Smooth muscle cell of the brain vasculature (primary cell): ENCODE data around the gene HEMK1.

ENCODE experiments used
- DNase-seq: peaks from one replicate; pipeline ENCODE4 v3.0.0-alpha.2; 2012; ENCODE audit warnings: low read depth, low spot score

The HEMK1 gene, protein sequence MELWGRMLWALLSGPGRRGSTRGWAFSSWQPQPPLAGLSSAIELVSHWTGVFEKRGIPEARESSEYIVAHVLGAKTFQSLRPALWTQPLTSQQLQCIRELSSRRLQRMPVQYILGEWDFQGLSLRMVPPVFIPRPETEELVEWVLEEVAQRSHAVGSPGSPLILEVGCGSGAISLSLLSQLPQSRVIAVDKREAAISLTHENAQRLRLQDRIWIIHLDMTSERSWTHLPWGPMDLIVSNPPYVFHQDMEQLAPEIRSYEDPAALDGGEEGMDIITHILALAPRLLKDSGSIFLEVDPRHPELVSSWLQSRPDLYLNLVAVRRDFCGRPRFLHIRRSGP

DNA sequence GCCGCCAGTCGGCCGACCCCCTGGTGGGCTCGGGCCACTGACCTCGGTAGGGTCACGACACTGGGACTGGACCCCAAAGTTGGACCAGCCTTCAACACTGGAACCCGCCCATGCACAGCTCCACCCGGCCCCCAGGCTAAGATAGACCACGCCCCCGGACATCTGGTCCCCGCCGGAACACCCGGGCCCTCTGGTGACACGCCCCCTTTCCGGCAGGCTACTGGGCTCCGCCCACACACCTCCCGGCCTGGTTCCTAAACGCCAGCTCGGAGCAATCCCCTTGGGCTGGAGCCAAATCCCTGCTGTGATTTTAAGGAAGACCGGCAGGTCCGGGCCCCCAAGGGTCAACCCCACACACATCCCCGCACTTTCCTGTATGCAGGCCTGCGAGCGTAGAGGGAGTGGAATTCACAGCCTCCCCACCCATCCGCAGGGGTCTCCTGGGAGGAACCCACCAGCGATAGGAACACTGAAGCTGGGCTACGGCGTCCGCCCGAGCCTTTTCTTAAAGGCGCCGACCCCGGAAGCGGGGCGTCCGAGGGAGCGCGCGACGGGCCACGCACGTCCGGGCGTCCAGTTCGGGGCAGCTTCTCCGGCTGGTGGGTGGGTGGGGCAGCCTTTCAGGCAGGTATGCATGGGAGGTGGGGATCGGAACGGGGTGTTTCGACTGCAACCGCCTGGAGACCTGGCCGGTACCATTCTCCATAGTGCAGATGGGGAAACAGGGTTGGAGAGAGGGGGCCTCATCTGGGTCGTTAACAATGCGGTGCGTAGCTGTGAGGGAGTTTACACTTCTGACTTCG, at the start of gene HEMK1:
Gene HEMK1, plus strand, starts transcription at position 576 of the 803 bp plus-strand sequence. CDS start 1,583 bp downstream, outside the sequence.
- DNase-seq, result peak; percentile 82

DNA sequence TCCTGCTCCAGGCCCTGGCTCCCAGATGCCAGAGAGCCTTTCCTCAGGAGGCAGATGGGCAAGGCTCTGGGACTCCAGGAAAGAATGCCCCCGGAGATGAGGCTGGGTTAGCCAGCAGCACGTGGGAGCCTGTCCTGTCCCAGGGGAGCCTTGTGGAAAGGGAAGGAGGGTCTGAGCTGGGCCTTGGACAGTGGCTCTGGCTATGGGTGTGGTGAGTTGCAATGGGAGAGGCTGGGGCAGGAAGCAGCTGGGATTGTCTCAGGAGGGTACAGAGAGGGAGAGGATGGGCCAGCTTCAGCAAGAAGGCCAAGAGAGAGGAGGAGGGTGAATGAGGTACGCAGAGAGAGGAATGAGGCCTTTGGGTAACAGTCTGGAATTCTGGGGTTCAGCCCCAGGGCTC, 48.5 kb upstream of the HEMK1 start:
- DNase-seq, result no peak

DNA sequence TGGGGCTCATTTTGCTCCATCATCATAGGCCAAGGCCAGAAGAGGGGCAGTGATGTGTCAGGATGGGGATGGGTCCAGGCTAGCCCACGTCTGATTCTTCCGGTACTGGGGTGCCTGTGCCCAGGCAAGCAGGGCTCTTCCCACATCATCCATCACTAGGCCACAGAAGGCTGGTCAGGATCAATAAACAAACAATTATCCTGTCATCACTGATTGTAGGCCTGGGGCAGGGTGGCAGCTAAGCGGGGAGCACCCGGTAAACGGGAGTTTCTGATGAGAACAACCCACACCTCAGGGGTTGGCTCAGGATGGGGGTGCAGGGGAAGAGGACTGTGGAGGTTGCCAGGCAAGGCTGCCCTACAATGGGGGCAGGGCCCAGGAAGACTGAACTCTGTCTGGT, 47.8 kb upstream of the HEMK1 start:
- no peak for DNase-seq

DNA sequence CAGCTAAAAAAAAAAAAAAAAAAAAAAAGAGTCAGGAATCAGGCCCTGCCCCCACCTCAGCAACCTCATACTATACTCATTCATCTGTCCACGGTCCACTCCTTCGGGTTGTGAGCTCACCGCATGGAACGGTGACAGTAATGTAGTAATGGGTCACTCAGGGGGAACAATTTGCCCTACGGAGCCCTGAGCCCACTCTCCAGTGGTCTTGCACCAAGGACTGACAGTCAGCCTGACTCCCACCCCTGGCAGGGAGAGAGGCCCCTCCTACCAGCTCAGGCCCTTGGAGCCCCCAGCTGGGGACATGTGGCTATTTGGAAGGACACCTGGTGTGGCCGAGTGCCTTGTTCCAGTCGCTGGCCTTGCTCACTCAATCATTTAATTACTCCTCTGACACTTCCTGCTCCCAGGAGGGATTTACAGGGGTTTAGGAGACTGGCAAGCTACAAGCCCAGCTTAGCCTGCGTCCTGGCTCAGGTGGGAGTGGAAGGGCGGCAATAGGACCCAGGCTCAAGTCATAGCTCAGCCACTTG, 46.0 kb upstream of the HEMK1 start:
- no peak for DNase-seq

DNA sequence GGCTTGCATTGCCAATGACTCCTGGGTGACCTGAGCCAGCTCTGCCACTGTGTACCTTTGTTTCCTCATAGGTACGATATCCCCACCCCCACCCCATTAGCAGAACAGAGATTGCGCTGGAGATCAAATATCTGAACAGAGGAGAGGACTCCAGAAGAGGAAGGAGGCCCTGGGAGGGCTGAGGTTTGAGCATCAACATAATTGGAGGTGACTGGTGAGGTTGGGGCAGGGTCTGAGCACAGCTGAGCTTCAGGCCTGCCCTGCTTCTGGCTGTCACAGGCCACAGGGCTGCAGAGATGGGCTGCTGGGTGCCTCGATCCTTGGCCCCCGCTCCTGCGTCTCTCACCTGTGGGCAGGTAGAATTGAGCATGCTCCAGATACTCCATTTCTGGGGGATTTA, 44.6 kb upstream of the HEMK1 start:
- DNase-seq, result no peak

DNA sequence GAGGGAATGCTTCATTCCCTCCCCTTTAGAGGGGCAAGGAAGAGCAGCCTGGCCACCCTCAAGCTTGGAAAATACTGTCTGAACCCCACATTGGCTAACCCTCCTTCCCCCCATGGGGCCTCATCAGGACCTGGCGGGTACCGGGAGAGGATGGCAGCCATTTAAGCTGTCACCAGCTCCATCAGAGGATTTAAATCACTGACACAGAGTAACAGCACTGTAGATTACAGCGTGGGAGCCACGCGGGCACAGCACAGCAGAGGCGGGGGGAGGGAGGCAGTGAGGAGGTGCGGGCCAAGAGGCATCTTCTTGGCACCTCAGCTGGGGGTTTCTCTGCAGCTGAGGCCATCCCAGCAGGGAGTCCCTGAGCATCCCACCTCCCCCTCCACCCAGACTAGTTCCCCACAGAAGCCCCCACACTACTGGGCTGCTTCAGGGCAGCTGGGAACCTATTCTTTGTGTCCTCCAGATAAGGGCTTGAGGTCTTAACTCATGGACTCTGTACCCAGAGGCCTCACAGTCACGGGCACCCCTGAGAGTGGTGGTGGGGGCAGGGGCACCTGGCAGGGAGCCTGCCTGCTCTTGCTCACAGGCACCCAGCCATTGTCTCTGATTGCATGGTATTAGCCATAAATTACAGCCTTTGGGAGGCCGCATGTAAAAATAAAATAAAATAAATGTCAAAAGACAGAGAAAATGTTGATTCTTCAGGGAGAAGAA, 44.0 kb upstream of the HEMK1 start:
- DNase-seq, result no peak

DNA sequence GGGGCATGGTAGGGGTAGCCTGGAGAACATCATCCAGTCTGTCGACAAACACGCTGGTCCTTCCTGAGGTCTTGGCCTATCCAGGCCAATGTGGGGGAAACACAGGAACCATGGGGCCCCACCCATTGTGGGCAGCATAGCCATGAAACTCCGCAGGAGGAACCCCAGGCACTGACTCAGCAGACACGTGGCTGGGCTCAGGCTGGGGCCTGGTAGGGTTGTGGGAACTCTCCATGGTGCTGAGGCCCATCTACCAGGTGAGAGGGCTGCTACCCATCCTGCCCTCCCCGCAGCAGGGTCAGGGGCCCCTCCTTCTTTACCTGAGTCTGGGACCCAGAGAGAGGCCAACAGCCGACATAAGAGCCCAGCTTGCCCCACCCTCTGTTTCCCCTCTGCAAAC, 43.3 kb upstream of the HEMK1 start:
- DNase-seq, result no peak

DNA sequence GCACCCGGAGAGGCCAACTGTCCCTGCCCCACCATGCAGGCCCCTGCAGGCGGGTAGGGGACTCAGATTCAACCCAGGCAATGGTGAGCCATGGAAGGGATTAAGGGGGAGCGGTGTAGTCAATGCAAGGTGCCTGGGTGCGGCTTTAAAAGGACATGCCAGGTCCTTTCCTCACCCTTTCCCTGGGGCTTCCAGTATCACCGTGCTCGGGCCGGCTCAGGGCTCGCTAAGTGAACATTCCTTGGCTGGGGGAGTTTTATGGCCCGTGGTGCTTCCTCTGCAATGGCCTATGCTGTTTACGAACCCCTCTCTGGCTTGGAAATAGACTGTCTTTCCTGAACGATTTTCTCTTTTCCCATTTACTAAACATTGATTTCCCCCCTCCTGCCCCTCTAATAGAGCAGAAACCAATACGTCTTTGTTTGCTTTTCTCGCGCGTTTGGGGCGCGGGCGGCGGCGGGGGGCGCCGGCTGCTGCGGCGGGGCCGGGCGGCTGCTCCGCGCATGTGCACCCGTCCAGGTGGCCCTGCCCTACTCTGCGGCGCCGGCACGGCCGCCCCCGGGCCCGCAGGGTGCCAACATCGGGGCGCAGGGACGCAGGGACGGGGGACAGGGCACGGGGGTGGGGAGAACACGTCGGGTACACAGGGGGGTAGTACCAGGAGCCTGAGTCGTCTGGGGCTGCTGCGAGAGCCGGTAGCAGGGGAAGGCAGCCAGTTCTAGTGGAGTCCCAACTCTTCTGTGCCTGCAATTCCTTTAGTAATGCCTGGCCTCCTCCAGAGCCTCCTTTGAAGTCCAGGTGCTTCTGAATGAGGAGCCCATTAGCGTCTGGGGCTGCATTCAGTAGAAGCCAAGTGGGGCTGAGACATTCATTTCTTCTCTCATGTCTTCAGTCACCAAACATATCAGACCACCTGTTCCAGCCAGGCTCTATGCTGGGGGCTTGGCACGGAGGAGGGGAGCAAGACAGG, 39.0 kb upstream of the HEMK1 start:
- DNase-seq, result no peak

DNA sequence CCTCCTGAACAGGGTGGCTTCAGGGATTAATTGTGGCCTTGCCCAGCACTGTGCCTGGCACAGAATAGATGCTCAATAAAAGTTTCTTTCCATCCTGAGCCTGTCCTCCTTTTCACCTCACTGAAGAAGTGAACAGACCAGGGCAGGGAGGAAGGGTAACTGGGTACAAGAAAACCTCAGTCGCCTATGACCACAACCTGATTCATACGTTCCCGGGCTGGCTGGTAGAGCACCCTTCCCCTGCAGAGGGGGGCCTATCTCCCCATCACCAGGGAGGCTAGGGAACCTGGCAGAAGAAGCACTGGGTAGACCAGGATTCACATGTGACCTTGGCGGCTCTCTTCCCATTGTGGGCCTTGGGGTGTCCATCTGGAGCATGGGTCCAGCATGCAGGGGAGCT, 38.1 kb upstream of the HEMK1 start:
- no peak for DNase-seq

DNA sequence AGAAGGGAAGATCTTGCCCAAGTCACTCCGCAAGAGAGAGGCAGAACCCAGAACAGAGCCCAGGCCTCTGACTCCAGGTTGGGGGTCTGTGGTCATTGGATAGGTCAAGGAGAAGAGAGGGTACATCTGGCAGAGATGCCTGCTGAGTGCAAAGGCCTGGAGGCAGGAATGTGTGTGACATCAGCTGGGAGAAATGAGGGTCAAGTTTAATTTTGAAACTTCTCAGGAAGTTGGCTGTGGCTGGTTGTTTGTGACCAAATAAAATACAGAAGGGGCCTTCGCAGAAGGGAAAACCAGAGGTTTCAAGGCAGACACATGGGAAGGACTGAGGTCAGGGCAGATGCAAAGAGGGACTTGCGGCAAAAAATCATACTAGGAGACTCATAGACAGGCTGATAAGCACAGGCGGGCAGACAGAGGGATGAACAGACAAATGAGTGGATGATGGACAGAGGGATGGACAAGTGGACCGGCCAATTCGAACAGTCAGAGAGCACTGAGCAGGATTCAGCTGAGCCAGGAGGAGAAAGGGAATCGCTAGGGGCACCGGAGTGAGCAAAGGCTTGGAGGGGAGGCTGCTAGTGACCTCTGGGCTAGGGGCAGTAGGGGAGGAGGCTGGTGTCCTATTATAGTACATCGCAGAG, 37.1 kb upstream of the HEMK1 start:
- no peak for DNase-seq

DNA sequence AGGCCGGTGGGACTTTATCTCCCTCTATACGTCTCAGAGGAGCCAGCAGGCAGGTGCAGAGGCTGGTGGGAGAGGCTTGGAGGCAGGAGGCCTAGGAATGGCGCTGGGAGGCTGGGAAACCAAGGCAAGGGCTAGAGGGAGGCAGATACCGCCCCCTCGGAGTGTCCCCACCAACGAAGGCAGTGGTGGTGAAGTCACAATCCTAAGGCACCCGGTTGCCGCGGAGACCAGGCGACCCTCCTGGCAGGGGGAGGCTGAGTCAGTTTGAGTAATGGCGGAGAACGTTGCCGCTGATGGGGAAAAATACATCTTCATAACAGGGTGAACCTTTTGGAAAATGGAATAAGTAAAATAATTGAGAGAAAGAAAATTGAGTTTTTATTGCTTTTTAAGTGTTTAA, 36.0 kb upstream of the HEMK1 start:
- DNase-seq, result no peak

DNA sequence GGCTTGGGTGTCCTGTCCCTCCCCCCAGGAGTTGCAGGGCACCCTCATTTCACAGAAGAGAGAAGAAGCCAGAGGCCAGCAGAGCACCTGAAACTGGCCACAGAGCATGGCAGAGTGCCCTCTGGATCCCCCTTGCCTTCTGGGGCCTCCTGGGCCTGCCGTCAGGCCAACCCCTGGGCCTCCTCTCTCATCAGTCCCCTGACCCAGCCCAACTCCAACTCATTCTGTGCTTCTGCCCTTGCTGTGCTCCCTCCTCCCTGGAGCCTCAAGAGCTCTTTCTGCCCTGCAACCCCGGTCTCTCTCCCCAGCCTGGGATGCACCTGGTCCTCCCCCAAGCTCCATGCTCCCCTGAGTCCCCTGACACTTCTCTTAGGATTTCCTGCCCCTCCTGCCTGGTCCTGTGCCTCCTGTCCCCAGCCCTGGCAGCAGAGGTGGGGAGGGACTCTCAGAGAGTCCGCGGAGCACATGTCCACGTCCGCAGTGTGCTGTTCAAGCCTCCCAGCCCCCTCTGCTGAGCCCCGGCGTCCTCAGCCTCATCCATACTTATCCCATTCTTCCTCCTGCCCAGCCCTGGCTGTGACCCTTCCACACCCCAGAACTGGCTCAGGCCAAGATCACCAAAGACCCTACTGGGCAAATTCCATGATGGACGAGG, 35.4 kb upstream of the HEMK1 start:
- no peak for DNase-seq

DNA sequence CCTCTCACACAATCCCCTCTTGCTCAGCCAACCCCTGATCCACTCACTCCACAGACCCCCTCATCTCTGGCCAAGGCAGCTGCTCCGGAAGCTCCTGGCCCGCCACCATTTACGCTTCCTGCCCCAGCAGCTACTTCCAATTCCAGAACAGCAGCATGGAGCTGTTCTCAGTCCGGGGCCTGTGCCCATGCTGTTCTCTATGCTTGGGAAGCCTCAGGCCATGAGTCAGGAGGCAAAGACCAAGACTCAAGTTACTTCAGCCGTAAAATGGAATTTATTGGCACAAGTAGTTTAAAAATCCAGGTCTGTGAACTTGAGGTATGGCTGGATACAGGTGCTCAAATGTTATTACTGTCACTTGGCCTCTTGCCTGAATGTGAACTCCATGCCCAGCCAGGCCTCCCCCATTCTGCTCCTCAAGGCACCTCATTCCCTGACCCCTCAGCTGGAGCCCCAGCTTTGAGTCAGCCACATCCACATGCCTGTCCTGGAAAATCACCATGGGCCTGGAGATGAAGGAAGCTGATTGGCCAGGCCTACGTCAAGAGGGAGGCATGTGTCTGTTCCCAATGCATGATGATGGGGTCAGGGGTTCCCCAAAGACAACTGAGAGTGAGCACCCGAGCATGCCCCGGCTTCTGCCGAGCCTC, 34.5 kb upstream of the HEMK1 start:
- DNase-seq, result peak; percentile 40

DNA sequence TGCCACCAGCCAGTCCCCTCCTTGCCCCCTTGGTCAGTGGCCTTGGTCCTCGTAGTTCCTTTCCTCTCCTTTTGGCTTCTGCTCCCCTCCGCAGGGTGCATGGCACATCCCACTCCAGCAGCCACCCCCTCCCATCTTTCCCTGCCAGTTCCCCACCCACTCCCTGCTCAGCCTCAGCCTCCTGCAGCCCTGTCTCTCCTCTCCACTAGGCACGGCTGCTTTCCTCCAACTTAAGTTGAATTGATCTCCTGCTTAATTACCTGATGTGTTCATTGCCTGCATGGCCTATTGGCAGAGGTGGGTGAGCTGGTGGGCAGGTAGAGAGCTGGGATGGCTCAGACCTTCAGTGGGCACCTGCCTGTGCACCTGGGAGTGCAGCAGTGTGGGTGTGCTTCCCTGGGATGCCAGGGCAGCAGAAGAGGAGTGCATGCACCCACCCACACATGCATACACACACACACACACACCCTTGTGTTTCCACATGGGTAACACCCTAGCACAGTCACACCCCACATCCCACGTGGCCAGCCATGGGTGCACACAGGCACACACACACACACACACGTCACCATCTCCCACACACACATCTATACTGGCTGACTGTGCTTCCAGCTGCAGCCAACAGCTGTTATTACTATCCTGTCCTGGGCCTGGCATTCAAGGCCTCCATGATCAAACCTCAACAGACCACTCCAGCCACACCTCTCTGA, 32.7 kb upstream of the HEMK1 start:
- DNase-seq, result no peak

DNA sequence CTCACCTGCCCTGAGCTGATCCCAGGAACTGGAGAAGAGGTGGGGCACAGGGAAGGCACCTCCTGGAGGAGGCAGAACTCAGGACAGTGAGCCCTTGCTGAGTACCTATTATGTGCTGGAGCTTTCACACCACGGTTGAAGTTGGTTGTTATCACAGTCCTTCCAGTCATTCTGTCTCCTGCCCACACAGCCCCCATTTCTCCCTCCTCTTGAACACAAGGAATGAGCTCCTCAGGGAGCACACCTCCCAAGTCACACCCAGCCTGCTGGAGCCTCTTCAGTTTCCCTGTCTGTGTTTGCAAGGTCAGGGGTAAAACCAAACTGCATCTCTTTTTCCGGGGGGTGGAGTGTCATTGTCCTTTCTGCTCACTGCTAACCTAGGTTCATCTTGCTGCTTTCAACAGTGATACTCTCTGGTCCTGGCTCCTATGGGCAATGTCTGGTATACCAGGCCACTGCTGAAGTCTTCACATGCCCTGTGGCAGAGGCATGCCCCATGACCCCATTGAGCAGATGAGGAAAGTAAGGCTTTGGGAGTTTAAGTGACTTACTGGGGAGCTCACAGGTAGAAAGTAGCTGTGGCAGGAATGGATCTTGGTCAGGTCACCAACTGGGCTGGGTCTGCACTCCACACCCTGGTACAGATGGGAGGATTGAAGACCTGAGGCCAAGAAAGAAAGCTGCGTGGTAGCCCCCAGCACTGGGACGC, 31.7 kb upstream of the HEMK1 start:
- no peak for DNase-seq

DNA sequence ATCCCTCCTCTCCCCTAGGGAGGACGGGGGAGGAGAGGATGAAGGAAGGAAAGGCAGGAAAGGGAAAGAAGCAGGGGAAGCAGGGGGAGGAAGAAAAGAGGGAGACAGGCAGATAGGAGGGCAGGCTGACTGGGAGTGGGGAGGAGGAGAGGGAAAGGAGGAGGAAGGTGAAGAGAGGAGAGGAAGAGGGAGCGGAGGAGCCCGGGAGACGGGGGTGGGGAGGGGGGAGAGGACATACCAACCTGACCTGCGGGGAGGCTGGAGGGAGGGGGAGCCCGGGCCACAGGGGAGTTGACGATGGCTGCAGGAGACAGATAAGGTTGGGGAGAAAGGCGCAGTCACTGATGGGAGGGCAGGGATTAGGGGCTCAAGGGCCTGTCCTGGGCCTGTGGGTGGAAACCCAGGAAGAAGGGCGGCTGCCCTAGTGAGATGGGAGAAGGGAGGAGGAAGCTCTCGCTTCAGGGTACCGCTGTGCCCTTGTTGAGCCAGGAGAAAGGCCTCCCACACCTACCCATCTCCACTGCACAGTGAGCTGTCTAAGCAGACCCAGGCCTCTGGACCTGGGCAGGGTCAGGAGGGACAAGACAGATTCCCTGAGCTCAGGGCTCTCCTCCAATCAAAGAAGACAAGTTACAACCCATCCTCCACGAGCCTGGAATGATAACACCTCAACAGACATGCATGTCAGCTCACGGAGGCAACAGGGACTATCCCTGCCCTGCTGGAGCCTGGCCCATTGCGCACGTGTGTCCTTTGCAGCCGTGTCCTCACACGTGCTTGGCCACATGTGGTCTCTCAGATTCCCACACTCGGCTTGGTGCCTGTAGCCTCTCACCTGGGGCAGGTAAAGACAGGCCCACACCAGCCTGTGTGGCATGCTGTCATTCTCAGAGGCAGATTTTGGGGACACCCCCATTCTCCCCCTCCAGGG, 29.7 kb upstream of the HEMK1 start:
- DNase-seq, result no peak
